Body of pancreas (tissue), 4 donors: ENCODE results near the gene ARID5A.

Experiments
- CTCF ChIP-seq, 7 experiments: fragments of 450-650 bp in 4 of 7; fragments of 200-600 bp in 3 of 7; sonication (generic) in 3 of 7; IDR thresholded peaks; one replicate each; pipeline ENCODE4 v1.5.1; 2016 to 2019; ENCODE audit warnings: antibody characterized with exemption in 7 of 7
- POLR2A ChIP-seq, 3 donors: fragments of 450-650 bp; IDR thresholded peaks; one replicate each; pipeline ENCODE4 v1.6.1; 2016; ENCODE audit warnings: antibody characterized with exemption in 3 of 3, mild to moderate bottlenecking in 2 of 3

GRCh38 chr2:96591494-96591893 lies 54.9 kb downstream of the ARID5A start:
- no peak for TF ChIP-seq CTCF (IDR thresholded peaks at IDR 0.05)
- no peak for TF ChIP-seq POLR2A (IDR thresholded peaks at IDR 0.05)
